NCI-H82 treated with DMSO at 0.1 percent for 48 hours (cell line): ENCODE data around the gene ADCY1.

Experiments used
- DNase-seq: peaks from one replicate; lab custom pipeline; 2025; ENCODE audit not compliant: unreplicated experiment; lab: John Stamatoyannopoulos, UW

ADCY1 gene

GRCh38 chr7:45649560-45650346 is 75.6 kb downstream of the ADCY1 start:
- no peak for DNase-seq

GRCh38 chr7:45650404-45651394 is 76.5 kb downstream of the ADCY1 start:
- no peak for DNase-seq

- DNase-seq = no peak
Observed at GRCh38 chr7:45651540-45651939, 77.4 kb downstream of the ADCY1 start.

GRCh38 chr7:45652630-45653029 is 78.5 kb downstream of the ADCY1 start:
- no peak for DNase-seq

- no peak for DNase-seq
Observed at GRCh38 chr7:45653209-45653907, 79.2 kb downstream of the ADCY1 start.

- DNase-seq = no peak
Observed at GRCh38 chr7:45654341-45654740, 80.2 kb downstream of the ADCY1 start.

GRCh38 chr7:45655539-45655938 is 81.4 kb downstream of the ADCY1 start:
- DNase-seq = no peak

GRCh38 chr7:45656431-45656830 is 82.3 kb downstream of the ADCY1 start:
- DNase-seq = no peak

GRCh38 chr7:45657136-45657889 is 83.1 kb downstream of the ADCY1 start:
- DNase-seq = no peak

GRCh38 chr7:45657890-45658715 is 83.9 kb downstream of the ADCY1 start:
- DNase-seq = no peak

GRCh38 chr7:45658716-45659495 is 84.7 kb downstream of the ADCY1 start:
- no peak for DNase-seq

GRCh38 chr7:45659496-45660139 is 85.5 kb downstream of the ADCY1 start:
- DNase-seq = no peak

GRCh38 chr7:45660201-45660900 is 86.2 kb downstream of the ADCY1 start:
- DNase-seq = no peak

- DNase-seq = no peak
Observed at GRCh38 chr7:45660901-45661211, 86.7 kb downstream of the ADCY1 start.

- DNase-seq = no peak
Observed at GRCh38 chr7:45661302-45661995, 87.3 kb downstream of the ADCY1 start.

- no peak for DNase-seq
Observed at GRCh38 chr7:45662018-45662417, 87.8 kb downstream of the ADCY1 start.

- DNase-seq = no peak
Observed at GRCh38 chr7:45662540-45663166, 88.5 kb downstream of the ADCY1 start.
